HG03025 (cell line): Measurements from ENCODE around the gene IKBKE.
A peak's percentile ranks its signal among the peaks of the same experiment; 100 is the strongest.

Experiments used
- ATAC-seq: cut with Tn5 transposase; IDR thresholded peaks from one replicate; pipeline ENCODE4 v1.9.1; 2021; ENCODE audit warnings: mild to moderate bottlenecking, moderate library complexity; ENCODE audit not compliant: unreplicated experiment, low FRiP score

The IKBKE gene

DNA sequence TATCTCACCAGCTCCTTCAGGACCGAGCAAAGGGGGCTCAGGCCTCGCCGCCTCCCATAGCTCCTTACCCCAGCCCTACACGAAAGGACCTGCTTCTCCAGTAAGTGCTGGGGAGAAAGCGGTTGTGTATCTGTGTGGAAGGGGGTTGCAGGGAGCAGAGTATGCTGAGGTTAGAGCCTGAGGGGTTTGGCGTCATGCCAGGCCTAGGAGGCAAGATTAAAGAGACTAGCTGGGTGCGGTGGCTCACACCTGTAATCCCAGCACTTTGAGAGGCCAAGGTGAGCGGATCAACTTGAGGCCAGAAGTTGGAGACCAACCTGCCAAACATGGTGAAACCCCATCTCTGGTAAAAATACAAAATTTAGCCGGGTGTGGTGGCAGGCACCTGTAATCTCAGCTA, 23.0 kb downstream of the IKBKE start:
- ATAC-seq = no peak

DNA sequence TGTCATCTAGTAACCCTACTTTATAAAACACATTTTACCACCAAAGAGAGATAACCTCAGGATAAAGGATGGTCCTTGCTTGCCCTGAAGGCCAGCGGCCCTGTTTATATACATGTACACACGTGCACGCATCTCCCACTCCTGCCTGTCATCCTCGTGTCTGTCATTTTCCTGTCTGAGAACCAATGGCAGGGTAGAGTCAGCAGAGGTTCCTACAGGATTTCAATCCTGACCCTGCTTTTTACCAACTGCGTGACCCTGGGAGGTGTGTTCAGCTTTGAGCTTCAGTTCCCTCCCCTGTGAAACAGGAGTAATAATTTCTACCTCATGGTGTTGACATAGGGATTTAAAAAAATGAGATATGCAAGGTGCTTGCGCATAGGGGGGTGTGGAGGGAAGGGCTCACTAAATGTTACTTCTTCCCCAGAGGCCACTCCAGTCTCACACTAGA, 24.8 kb downstream of the IKBKE start:
- no peak for ATAC-seq

GRCh38 chr1:206495493-206496046, 25.3 kb downstream of the IKBKE start:
- no peak for ATAC-seq

DNA sequence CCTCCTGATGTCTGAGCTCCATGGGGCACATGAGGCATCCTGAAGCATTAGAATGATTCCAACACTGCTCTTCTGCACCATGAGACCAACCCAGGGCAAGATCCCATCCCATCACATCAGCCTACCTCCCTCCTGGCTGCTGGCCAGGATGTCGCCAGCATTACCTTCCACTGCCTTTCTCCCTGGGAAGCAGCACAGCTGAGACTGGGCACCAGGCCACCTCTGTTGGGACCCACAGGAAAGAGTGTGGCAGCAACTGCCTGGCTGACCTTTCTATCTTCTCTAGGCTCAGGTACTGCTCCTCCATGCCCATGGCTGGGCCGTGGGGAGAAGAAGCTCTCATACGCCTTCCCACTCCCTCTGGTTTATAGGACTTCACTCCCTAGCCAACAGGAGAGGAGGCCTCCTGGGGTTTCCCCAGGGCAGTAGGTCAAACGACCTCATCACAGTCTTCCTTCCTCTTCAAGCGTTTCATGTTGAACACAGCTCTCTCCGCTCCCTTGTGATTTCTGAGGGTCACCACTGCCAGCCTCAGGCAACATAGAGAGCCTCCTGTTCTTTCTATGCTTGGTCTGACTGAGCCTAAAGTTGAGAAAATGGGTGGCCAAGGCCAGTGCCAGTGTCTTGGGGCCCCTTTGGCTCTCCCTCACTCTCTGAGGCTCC, 26.0 kb downstream of the IKBKE start:
- ATAC-seq = no peak

- no peak for ATAC-seq
These were observed 27.1 kb downstream of the IKBKE start for GRCh38 chr1:206497363-206497762.

DNA sequence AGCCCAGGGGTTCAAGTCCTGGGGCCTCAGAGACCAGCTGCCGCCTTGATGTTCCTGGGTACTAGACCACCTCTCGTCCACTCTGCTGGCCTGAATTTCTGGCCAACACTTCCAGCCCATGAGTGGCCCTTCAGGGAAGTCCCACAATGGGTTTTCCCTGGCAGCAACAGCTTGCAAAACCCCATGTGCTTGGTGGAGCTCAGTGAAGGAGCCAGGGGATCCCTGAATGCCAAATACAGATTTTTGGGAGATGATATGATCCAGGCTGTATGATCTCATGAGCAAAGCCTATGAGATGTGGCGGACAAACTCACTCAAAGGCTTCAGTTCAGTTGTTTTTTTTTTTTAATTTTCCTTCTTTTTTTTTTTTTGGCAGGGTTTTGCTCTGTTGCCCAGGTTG, 27.5 kb downstream of the IKBKE start:
- ATAC-seq = no peak

DNA sequence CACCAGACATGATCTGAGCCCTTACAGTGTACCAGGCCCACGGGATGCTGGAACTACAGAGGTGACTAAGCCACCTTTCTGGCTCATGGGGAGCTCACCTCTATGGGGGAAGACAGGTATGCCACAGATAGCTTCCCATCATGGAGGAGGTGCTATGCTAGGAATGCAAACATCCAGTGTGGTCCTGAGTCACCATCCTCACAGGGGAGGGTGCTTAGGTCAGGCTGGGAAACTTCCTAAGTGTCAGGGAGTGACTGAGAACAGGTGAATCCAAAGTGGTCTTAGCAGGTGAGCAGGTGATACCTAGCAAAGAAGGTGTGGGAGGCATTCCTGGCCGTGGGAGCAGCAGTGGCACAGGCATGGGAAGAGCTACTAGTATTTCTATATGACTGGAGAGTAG, 28.4 kb downstream of the IKBKE start:
- no peak for ATAC-seq

DNA sequence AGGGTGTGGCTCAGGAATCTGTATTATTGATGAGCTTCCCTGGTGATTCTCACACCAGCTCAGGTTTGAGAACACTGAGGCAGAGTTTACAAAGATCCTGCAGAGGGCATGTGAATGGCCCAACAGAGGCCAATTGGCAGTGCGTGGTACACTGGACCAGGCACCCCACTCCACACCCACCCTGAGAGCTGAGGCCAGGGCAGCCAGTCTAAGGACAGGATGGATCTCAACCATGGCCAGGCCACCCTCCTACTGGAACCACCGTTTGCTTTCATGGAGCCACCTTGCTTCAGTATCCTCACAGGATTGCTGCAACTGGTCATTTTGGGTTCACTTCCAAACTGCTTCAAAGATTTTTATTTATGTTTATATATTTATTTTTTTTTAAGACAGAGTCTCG, 29.8 kb downstream of the IKBKE start:
- ATAC-seq = no peak

DNA sequence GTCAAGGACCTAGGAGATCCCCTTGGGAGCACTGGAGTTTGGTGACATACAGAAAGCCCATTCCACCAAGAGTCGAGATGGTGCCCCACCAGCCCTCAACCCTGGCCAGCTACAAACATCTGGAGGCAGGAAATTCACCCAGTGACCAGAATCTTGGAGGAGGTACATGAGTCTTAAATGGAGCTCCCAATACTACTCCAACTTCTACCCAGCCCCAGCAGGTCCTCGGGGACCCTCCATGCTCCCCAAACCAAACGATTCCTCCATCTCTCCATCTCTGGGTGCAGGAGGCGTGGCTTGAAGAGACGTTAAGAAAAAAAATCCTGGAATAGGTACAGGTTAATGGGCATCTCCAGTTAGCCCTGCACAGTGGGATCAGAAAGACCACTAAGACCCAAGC, 31.6 kb downstream of the IKBKE start:
- no peak for ATAC-seq

DNA sequence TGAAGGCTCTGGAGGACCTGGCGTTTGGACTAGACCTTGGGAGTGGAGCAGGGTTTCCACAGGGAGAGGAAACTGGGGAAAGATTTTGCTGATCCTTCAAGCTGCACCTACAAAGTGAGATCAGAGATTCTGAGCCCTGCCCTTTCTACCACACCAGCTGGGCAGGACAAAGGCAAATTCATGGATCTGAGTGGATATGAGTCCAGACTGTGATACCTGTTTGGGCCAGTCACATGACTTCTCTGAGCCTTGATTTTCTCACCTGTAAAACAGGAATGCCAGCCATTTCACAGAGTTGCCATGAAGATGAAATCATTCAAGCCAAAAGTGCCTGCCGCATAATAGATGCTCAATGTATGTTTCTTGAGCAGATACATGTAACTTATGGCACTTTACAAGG, 32.1 kb downstream of the IKBKE start:
- no peak for ATAC-seq

- ATAC-seq = no peak
These were observed 32.5 kb downstream of the IKBKE start for GRCh38 chr1:206502812-206503211.

GRCh38 chr1:206503591-206504362, 33.5 kb downstream of the IKBKE start:
- ATAC-seq = no peak

DNA sequence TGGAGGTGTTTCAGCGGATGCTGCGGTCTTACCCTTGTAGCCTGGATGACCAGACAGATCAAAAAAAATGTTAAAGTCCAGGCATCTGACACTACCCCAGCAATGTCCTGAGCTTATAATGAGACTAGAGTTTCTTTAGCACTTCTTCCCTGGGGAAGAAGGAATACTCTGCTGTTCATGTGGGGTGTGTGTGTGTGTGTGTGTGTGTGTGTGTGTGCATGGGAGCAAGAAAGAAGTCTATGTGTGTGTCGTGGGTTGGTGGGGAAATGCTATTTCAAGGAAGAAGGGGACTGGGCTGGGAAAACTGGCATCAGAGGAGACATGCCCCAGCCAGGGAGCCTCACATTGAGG, 34.1 kb downstream of the IKBKE start:
- ATAC-seq = no peak

GRCh38 chr1:206505702-206506355, 35.6 kb downstream of the IKBKE start:
- no peak for ATAC-seq

GRCh38 chr1:206506405-206507283, 36.4 kb downstream of the IKBKE start:
- peak; percentile 10 for ATAC-seq

- peak; percentile 60 for ATAC-seq
These were observed 37.2 kb downstream of the IKBKE start, which contains the start of gene RASSF5 for GRCh38 chr1:206507284-206508129. Gene RASSF5, plus strand, starts transcription at chr1:206507531. Its CDS starts 72 bp downstream, at chr1:206507603.

- ATAC-seq = no peak
These were observed 38.0 kb downstream of the IKBKE start for GRCh38 chr1:206508130-206508889.

- ATAC-seq = no peak
These were observed 38.7 kb downstream of the IKBKE start for GRCh38 chr1:206508956-206509355.
